LNCAP (cell line): ENCODE measurements around the gene CTTN.

Experiments
- CTCF ChIP-seq: fragments of 450-650 bp; IDR thresholded peaks from 2 replicates; pipeline ENCODE4 v1.5.1; 2017; ENCODE audit warnings: mild to moderate bottlenecking

The CTTN gene

GRCh38 chr11:70472240-70472639 lies 73.9 kb downstream of the CTTN start:
- TF ChIP-seq CTCF: no peak

- no peak for TF ChIP-seq CTCF
These were observed 75.0 kb downstream of the CTTN start for GRCh38 chr11:70473186-70473872.

- no peak for TF ChIP-seq CTCF
These were observed 75.8 kb downstream of the CTTN start for GRCh38 chr11:70473873-70474690.

- no peak for TF ChIP-seq CTCF
These were observed 76.4 kb downstream of the CTTN start for GRCh38 chr11:70474710-70475109.

- no peak for TF ChIP-seq CTCF
These were observed 78.3 kb downstream of the CTTN start for GRCh38 chr11:70476669-70477068.

GRCh38 chr11:70477176-70477575 lies 78.8 kb downstream of the CTTN start:
- TF ChIP-seq CTCF: no peak

- TF ChIP-seq CTCF: no peak
These were observed 79.3 kb downstream of the CTTN start for GRCh38 chr11:70477609-70478008.
